HPDE6-E6E7 (cell line): Measurements from ENCODE around the gene HDAC4.

ENCODE experiments used
- DNase-seq: peaks from one replicate; pipeline ENCODE4 v3.0.0; 2011; ENCODE audit warnings: missing footprints; ENCODE audit errors: extremely low spot score

Gene HDAC4

DNA sequence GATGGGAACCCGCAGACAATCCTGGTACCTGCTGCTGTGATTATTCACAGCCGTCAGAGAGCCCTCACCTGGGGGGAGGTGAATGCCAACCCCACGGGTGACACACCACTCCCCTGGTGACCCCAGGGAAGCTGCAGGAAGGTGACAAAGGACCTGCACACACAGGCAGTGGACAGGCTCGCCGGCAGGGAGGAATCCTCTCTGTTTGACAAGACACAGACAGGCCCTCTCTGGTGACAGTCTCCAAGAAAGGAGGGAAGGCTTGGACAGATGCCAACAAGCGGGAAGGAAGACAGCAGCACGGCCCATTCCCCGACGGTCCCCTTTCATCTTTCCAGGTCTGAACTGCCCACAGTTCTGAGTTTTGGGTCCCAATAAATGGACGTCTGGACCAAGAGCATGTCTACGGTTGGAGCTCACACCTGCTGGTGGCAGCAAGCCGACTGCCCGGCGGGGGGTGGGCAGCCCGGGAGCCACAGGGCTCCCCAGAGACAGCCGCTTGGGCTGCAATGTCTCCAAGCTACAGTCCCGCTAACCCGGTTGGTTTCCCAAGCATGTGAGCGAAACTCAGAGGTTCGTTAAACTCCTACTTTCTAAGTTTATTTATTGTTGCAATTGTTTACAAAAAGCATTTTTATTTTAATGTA is 31.8 kb downstream of the HDAC4 start:
- no peak for DNase-seq

DNA sequence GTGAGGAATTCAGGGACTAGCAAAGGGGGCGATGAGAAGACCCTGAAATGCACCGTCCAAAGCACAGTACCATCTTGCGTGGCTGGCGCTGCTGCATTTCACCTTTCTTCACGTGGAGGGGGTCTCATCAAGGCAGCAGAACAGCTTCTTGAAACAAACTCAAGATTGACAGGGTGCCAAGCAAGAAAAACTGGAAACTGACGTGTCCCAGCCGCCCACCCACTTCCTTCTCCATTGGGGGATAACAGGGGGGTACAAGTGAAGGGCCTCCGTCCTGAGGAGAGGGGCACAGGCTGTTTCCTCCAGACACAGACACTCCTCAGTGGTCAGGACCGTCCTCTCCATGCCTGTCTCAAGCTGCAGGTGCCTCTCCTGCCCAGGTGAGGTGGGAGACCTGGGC is 32.5 kb downstream of the HDAC4 start:
- DNase-seq, result no peak

GRCh38 chr2:239366740-239367139 is 34.1 kb downstream of the HDAC4 start:
- no peak for DNase-seq

DNA sequence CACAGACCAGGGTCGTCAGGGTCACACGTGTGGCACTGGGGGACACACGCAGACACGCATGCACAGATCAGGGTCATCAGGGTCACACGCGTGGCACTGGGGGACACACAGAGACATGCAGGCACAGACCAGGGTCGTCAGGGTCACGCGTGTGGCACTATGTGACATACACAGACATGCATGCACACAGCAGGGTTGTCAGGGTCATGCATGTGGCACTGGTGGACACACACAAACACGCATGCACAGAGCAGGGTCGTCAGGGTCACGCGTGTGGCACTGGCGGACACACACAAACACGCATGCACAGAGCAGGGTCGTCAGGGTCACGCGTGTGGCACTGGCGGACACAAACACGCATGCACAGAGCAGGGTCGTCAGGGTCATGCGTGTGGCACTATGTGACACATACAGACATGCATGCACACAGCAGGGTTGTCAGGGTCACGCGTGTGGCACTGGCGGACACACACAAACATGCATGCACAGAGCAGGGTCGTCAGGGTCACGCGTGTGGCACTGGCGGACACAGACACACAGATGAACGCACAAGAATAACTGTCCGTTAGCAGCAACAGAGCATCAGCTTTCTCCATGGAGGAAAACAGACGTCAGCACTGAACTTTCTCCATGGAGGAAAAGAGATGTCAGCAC is 34.9 kb downstream of the HDAC4 start:
- DNase-seq, result no peak

GRCh38 chr2:239365071-239365781 is 35.6 kb downstream of the HDAC4 start:
- no peak for DNase-seq

GRCh38 chr2:239363946-239364637 is 36.7 kb downstream of the HDAC4 start:
- DNase-seq, result no peak

GRCh38 chr2:239362507-239362906 is 38.3 kb downstream of the HDAC4 start:
- DNase-seq, result no peak

DNA sequence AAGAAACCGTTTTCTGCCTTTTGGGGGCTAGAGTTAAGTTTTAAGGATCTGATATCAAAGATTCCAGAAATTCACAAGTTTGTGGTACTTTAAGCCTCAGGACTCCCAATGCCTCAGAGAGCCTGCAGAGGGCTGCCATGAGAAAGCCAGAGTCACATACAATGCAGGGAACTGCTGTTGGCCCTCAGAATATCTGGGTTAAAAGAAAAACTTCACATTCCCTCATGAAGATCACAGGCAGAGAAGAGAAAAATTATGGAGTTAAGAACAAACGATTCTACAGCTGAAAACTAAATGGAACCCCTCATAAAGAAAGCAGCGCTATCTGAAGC is 39.5 kb downstream of the HDAC4 start:
- DNase-seq, result no peak

- DNase-seq, result no peak
These were observed 40.2 kb downstream of the HDAC4 start for GRCh38 chr2:239360421-239361310.

GRCh38 chr2:239360008-239360407 is 40.8 kb downstream of the HDAC4 start:
- DNase-seq, result no peak

GRCh38 chr2:239359196-239359912 is 41.5 kb downstream of the HDAC4 start:
- DNase-seq, result no peak

GRCh38 chr2:239358062-239358754 is 42.6 kb downstream of the HDAC4 start:
- no peak for DNase-seq

DNA sequence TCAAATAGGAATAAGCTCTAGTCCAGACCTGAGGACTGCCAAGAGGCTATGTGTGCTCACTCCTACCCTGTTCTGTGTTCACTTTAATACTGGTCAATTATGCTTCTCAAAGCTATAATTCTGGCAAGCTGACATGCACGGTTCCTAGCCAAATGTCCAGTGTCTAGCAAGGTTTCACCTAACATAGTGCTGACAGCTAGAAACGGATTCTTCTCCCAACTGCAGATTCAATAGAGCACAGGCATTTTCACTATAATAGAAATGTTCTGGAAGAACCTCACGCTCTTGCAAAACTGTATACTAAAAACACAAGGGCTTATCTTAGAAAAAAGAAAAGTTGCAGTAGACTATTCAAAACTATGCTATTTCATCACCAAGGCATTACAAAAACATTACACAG is 45.1 kb downstream of the HDAC4 start:
- no peak for DNase-seq

GRCh38 chr2:239355139-239355538 is 45.7 kb downstream of the HDAC4 start:
- no peak for DNase-seq

- DNase-seq, result no peak
These were observed 46.1 kb downstream of the HDAC4 start for GRCh38 chr2:239354791-239355136.

- no peak for DNase-seq
These were observed 46.6 kb downstream of the HDAC4 start for GRCh38 chr2:239354132-239354790.

DNA sequence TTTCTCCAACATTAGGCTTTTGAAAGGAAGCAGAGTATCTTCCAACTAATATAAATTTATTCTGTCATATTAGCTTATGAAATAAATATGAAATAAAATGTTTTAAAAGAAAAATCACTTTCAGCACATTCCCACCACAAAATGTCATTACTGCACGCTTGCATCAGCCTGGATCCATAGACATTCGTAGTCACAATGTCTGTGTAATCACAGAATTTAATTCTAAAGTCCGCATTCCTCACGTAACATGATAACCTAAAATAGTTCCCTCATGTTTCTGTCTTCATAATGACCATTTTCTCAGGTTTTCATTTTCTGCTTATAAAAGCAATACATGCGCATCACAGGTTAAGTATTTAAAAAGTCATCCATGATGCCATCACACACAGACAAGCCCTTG is 47.1 kb downstream of the HDAC4 start:
- no peak for DNase-seq

GRCh38 chr2:239351687-239352086 is 49.1 kb downstream of the HDAC4 start:
- no peak for DNase-seq

DNA sequence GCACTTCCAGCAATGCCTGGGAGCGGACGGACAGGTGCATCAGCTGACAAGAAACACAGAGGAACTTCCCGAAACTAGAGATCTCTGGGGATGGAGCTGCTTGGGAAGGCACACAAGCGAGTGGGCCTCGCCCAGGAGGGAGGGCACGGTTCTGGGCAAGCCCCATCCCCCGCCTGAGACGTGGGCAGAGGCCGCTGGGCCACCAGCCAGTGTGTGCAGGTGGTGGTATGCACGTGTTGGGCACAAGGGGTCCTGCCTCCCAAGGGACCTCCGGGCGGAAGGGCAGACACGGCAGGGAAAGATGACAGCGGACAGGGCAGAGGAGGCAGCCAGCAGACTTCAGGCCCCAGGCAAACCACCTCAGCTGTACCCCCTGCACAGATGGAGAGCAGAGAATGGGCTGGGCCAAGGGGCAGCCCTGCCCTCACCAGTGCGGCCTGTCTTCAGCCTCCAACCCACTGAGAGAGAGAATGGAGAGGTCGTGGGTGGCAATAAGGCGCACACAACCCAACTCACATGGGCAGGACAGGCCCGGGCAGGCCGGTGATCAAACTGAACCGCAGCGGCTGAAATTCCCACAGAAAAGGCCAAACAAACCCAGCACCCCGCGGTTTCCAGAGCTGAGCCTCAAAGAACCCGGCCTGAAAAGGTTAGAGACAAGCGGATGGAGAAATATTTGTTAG is 51.2 kb downstream of the HDAC4 start:
- DNase-seq, result peak; percentile 50
